Activated CD4-positive, alpha-beta T cell treated with anti-CD3 and anti-CD28 coated beads for 36 hours (primary cell): Measurements from ENCODE around the gene CHCHD1. TPM values are rescaled to one million over a fixed set of nuclear protein-coding genes. Genes with fewer than 3 reads are reported as not detected.
"Not testable (repeated sequence)": the region's sequence is repeated elsewhere in the genome, so short reads cannot be mapped to it uniquely, and the experiment has no call there.

Source experiments
- ATAC-seq: fragments of 200-7000 bp; cut with Tn5 transposase; one replicate; pipeline ENCODE4 v1.10.0; 2021; ENCODE audit warnings: mild to moderate bottlenecking, moderate library complexity
- CTCF ChIA-PET: fragments of 350-600 bp; sonication (Branson Sonifier 250); formaldehyde crosslinking; loops from one replicate; lab custom pipeline; 2021; ENCODE audit warnings: antibody characterized with exemption; lab: Charles Lee
- POLR2A ChIA-PET: fragments of 350-600 bp; sonication (Branson Sonifier 250); formaldehyde crosslinking; loops from one replicate; lab custom pipeline; 2021; ENCODE audit warnings: antibody characterized with exemption, inconsistent platforms; lab: Charles Lee
- DNase-seq: peaks from one replicate; pipeline ENCODE4 v3.0.0-alpha.2; 2020
- H3K27ac Mint-ChIP-seq: one replicate; pipeline ENCODE4 v1.8.0; 2021; ENCODE audit warnings: mixed read lengths
- H3K27me3 Mint-ChIP-seq: one replicate; pipeline ENCODE4 v1.8.0; 2021; ENCODE audit warnings: mixed read lengths
- H3K36me3 Mint-ChIP-seq: one replicate; pipeline ENCODE4 v1.8.0; 2021; ENCODE audit warnings: low read depth, mixed read lengths
- H3K4me1 Mint-ChIP-seq: one replicate; pipeline ENCODE4 v1.8.0; 2021; ENCODE audit warnings: mixed read lengths
- H3K4me3 Mint-ChIP-seq: one replicate; pipeline ENCODE4 v1.8.0; 2021; ENCODE audit warnings: mild to moderate bottlenecking, moderate library complexity, mixed read lengths
- H3K9me3 Mint-ChIP-seq: one replicate; pipeline ENCODE4 v1.8.0; 2021; ENCODE audit warnings: low read depth, mixed read lengths
- intact Hi-C, 2 experiments: fragments of 100-400 bp; cut with DNase I in 1 of 2; cut with micrococcal nuclease in 1 of 2; formaldehyde crosslinking; loops; one replicate each; pipeline versions ENCODE4 v1.14.2 to v1.15.1; 2022 to 2024; cut with DNase I, micrococcal nuclease
- total RNA-seq, 2 experiments: library from RNA; stranded (reverse); gene quantifications; one replicate each; pipeline ENCODE4 v1.2.3, GENCODE V29; 2021

CHCHD1 gene
- total RNA-seq, 2 experiments from 2014 or later: 12.7 to 37.1 TPM

- ATAC-seq: no peak
- intact Hi-C loops: no loop called here
- Mint-ChIP-seq H3K4me3 (no peak overlapping the region), H3K27ac (no peak overlapping the region), H3K4me1 (no peaks in the 10 kb centered on the region), H3K27me3 (no peaks in the 10 kb centered on the region), H3K36me3 (peaks cover 5% of the 10 kb centered on the region), H3K9me3 (no peaks in the 10 kb centered on the region)
- DNase-seq: no peak
- ChIA-PET CTCF (interaction anchor here (0.6 kb wide), 1 partner anchor 11 kb away, joined by 3 read pairs; no protein-coding TSS in a partner anchor), POLR2A (interaction anchor here (0.6 kb wide), 1 partner anchor 662 kb away, joined by 3 read pairs; no protein-coding TSS in a partner anchor)
Measured at GRCh38 chr10:73819513-73820093, 37.8 kb downstream of the CHCHD1 start.

GRCh38 chr10:73823391-73823790, 41.5 kb downstream of the CHCHD1 start:
- Mint-ChIP-seq H3K9me3 (no peaks in the 10 kb centered on the region), H3K4me3 (no peak overlapping the region), H3K36me3 (peaks cover 3% of the 10 kb centered on the region), H3K4me1 (no peaks in the 10 kb centered on the region), H3K27ac (no peak overlapping the region), H3K27me3 (no peaks in the 10 kb centered on the region)
- ChIA-PET CTCF (no interaction called here), POLR2A (no interaction called here)
- ATAC-seq: no peak
- no peak for DNase-seq
- intact Hi-C loops: no loop called here

GRCh38 chr10:73824146-73824725, 42.4 kb downstream of the CHCHD1 start:
- DNase-seq: no peak
- H3K4me3 Mint-ChIP-seq: no peak overlapping the region
- H3K27ac Mint-ChIP-seq: no peak overlapping the region
- no peaks in the 10 kb centered on the region for H3K9me3 Mint-ChIP-seq
- ChIA-PET POLR2A (no interaction called here), CTCF (no interaction called here)
- H3K4me1 Mint-ChIP-seq: no peaks in the 10 kb centered on the region
- intact Hi-C loops: no loop called here
- H3K27me3 Mint-ChIP-seq: no peaks in the 10 kb centered on the region
- peaks cover 3% of the 10 kb centered on the region for H3K36me3 Mint-ChIP-seq
- ATAC-seq: no peak

GRCh38 chr10:73827346-73828089, 45.7 kb downstream of the CHCHD1 start:
- POLR2A ChIA-PET: no interaction called here
- intact Hi-C loops: no loop called here
- H3K4me1 Mint-ChIP-seq: no peaks in the 10 kb centered on the region
- H3K36me3 Mint-ChIP-seq: peaks cover 2% of the 10 kb centered on the region
- H3K27me3 Mint-ChIP-seq: no peaks in the 10 kb centered on the region
- ATAC-seq (no peak), DNase-seq (no peak)
- no peak overlapping the region for H3K27ac Mint-ChIP-seq
- H3K9me3 Mint-ChIP-seq: no peaks in the 10 kb centered on the region
- H3K4me3 Mint-ChIP-seq: no peak overlapping the region
- CTCF ChIA-PET: interaction anchor here (0.6 to 1.3 kb wide), 2 partner anchors 52 to 59 kb away, joined by 3 read pairs; no protein-coding TSS in a partner anchor

- H3K36me3 Mint-ChIP-seq: no peaks in the 10 kb centered on the region
- intact Hi-C loops: no loop called here
- H3K9me3 Mint-ChIP-seq: no peaks in the 10 kb centered on the region
- POLR2A ChIA-PET: no interaction called here
- CTCF ChIA-PET: interaction anchor here (0.6 to 1.3 kb wide), 2 partner anchors 52 to 59 kb away, joined by 3 read pairs; no protein-coding TSS in a partner anchor
- H3K4me1 Mint-ChIP-seq: no peaks in the 10 kb centered on the region
- no peak overlapping the region for H3K4me3 Mint-ChIP-seq
- no peaks in the 10 kb centered on the region for H3K27me3 Mint-ChIP-seq
- H3K27ac Mint-ChIP-seq: no peak overlapping the region
- ATAC-seq (no peak), DNase-seq (no peak)
Measured at GRCh38 chr10:73828161-73828560, 46.3 kb downstream of the CHCHD1 start.

- H3K9me3 Mint-ChIP-seq, POLR2A ChIA-PET, H3K4me3 Mint-ChIP-seq, H3K27me3 Mint-ChIP-seq, H3K36me3 Mint-ChIP-seq, ATAC-seq, H3K27ac Mint-ChIP-seq, H3K4me1 Mint-ChIP-seq, intact Hi-C loops, DNase-seq: not testable (repeated sequence)
- CTCF ChIA-PET: interaction anchor here (0.8 kb wide), 1 partner anchor 668 kb away, joined by 3 read pairs; no protein-coding TSS in a partner anchor
Measured at GRCh38 chr10:73829090-73829489, 47.2 kb downstream of the CHCHD1 start.

Other genes starting within 250 kb of the CHCHD1 start
- gene USP54, start 190.7 kb upstream of the CHCHD1 start, total RNA-seq: 1 to 10 TPM; 4.3 to 4.5 TPM
- gene MYOZ1, start 140.6 kb upstream of the CHCHD1 start, total RNA-seq: not detected
- not detected for gene SYNPO2L, start 126.0 kb upstream of the CHCHD1 start, total RNA-seq
- gene AGAP5, start 83.9 kb upstream of the CHCHD1 start, total RNA-seq: 10 to 100 TPM in 1 of 2 experiments, 1 to 10 TPM in 1; 7.1 to 10.3 TPM
- gene SEC24C, start 37.7 kb upstream of the CHCHD1 start, total RNA-seq: 10 to 100 TPM; 84.6 to 88.2 TPM
- gene ZSWIM8, start 3.6 kb downstream of the CHCHD1 start, total RNA-seq: 10 to 100 TPM; 40.1 to 67.3 TPM
- 10 to 100 TPM; 54.7 to 65.0 TPM for gene NDST2, start 29.6 kb downstream of the CHCHD1 start, total RNA-seq
- gene CAMK2G, start 92.5 kb downstream of the CHCHD1 start, total RNA-seq: 10 to 100 TPM; 16.4 to 19.4 TPM
- gene PLAU, start 129.1 kb downstream of the CHCHD1 start, total RNA-seq: under 1 TPM in 1 of 2 experiments, not detected in 1; 0.16 TPM
- 10 to 100 TPM; 20.7 to 22.7 TPM for gene VCL, start 216.1 kb downstream of the CHCHD1 start, total RNA-seq